Vagina (tissue), 2 donors: ENCODE results near the gene MRGPRF.

ENCODE experiments used
- POLR2A ChIP-seq, 2 donors: fragments of 450-650 bp; IDR thresholded peaks; one replicate each; pipeline ENCODE4 v1.6.1; 2017; ENCODE audit warnings: antibody characterized with exemption in 2 of 2, mild to moderate bottlenecking in 2 of 2, moderate library complexity in 2 of 2
- POLR2AphosphoS5 ChIP-seq, 2 donors: sonication (generic); formaldehyde crosslinking; IDR thresholded peaks; one replicate each; pipeline ENCODE4 v1.9.0; 2017; ENCODE audit warnings: antibody characterized with exemption in 2 of 2, mild to moderate bottlenecking in 2 of 2, low read depth in 1 of 2; ENCODE audit not compliant: insufficient read depth in 1 of 2
- TF ChIP-seq, protein P1 (sequence below), 3 experiments: fragments of 450-650 bp in 2 of 3; fragments of 200-600 bp in 1 of 3; sonication (generic) in 1 of 3; IDR thresholded peaks; one replicate each; pipeline ENCODE4 v1.5.1; 2017 to 2019; ENCODE audit warnings: antibody characterized with exemption in 3 of 3, mild to moderate bottlenecking in 2 of 3, moderate library complexity in 2 of 3

- TF ChIP-seq POLR2AphosphoS5 (IDR thresholded peaks at IDR 0.05; ENCODE audit: insufficient read depth in 1 of 2, low read depth in 1 of 2) (no peak), POLR2A (IDR thresholded peaks at IDR 0.05) (no peak)
- TF ChIP-seq, protein P1, sequence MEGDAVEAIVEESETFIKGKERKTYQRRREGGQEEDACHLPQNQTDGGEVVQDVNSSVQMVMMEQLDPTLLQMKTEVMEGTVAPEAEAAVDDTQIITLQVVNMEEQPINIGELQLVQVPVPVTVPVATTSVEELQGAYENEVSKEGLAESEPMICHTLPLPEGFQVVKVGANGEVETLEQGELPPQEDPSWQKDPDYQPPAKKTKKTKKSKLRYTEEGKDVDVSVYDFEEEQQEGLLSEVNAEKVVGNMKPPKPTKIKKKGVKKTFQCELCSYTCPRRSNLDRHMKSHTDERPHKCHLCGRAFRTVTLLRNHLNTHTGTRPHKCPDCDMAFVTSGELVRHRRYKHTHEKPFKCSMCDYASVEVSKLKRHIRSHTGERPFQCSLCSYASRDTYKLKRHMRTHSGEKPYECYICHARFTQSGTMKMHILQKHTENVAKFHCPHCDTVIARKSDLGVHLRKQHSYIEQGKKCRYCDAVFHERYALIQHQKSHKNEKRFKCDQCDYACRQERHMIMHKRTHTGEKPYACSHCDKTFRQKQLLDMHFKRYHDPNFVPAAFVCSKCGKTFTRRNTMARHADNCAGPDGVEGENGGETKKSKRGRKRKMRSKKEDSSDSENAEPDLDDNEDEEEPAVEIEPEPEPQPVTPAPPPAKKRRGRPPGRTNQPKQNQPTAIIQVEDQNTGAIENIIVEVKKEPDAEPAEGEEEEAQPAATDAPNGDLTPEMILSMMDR (IDR thresholded peaks at IDR 0.05): no peak
Observed at GRCh38 chr11:68958211-68958610, 54.8 kb downstream of the MRGPRF start.
